Measurements from ENCODE around the gene SLC16A6. TPM values are rescaled to one million over a fixed set of nuclear protein-coding genes. Genes with fewer than 3 reads are reported as not detected.

SLC16A6 gene
- total and polyA plus RNA-seq, 2 experiments from 2014 or later: 0.15 TPM; not detected in 1

DNA sequence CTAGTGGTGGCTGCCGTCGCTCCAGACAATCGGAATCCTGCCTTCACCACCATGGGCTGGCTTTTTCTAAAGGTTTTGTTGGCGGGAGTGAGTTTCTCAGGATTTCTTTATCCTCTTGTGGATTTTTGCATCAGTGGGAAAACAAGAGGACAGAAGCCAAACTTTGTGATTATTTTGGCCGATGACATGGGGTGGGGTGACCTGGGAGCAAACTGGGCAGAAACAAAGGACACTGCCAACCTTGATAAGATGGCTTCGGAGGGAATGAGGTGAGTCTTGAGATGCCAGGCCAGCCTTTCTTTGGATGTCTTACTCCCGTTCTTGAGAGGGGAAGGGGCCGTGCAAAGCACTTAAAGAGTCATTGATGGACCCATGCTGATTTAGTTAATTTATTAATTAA lies 16.5 kb upstream of the SLC16A6 start:
- TF ChIP-seq, protein P1, sequence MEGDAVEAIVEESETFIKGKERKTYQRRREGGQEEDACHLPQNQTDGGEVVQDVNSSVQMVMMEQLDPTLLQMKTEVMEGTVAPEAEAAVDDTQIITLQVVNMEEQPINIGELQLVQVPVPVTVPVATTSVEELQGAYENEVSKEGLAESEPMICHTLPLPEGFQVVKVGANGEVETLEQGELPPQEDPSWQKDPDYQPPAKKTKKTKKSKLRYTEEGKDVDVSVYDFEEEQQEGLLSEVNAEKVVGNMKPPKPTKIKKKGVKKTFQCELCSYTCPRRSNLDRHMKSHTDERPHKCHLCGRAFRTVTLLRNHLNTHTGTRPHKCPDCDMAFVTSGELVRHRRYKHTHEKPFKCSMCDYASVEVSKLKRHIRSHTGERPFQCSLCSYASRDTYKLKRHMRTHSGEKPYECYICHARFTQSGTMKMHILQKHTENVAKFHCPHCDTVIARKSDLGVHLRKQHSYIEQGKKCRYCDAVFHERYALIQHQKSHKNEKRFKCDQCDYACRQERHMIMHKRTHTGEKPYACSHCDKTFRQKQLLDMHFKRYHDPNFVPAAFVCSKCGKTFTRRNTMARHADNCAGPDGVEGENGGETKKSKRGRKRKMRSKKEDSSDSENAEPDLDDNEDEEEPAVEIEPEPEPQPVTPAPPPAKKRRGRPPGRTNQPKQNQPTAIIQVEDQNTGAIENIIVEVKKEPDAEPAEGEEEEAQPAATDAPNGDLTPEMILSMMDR (IDR thresholded peaks at IDR 0.05; ENCODE audit: low read depth, low read length): no peak
- no peak overlapping the region for H3K27ac ChIP-seq
- H3K4me3 ChIP-seq: no peak overlapping the region

GRCh38 chr17:68306819-68307218 lies 15.9 kb upstream of the SLC16A6 start:
- Histone ChIP-seq H3K4me3 (no peak overlapping the region), H3K27me3 (no peaks in the 10 kb centered on the region), H3K27ac (no peak overlapping the region), H3K4me1 (ENCODE audit: low read depth) (no peaks in the 10 kb centered on the region), H3K36me3 (no peaks in the 10 kb centered on the region), H3K9me3 (ENCODE audit: low read depth) (no peaks in the 10 kb centered on the region)
- DNase-seq (ENCODE audit: low read depth in 1 of 2, low spot score in 1 of 2): no peak
- TF ChIP-seq, protein P1 (IDR thresholded peaks at IDR 0.05; ENCODE audit: low read depth, low read length): no peak

More for the DNA sequence above, 16.5 kb upstream of the SLC16A6 start:
- Histone ChIP-seq H3K27me3 (no peaks in the 10 kb centered on the region), H3K36me3 (no peaks in the 10 kb centered on the region), H3K4me1 (ENCODE audit: low read depth) (no peaks in the 10 kb centered on the region), H3K9me3 (ENCODE audit: low read depth) (no peaks in the 10 kb centered on the region)
- DNase-seq (ENCODE audit: low read depth in 1 of 2, low spot score in 1 of 2): no peak

GRCh38 chr17:68305142-68305541 lies 14.2 kb upstream of the SLC16A6 start:
- no peak for DNase-seq (ENCODE audit: low read depth in 1 of 2, low spot score in 1 of 2)
- Histone ChIP-seq H3K27me3 (no peaks in the 10 kb centered on the region), H3K4me3 (no peak overlapping the region), H3K36me3 (no peaks in the 10 kb centered on the region), H3K4me1 (ENCODE audit: low read depth) (no peaks in the 10 kb centered on the region), H3K27ac (no peak overlapping the region), H3K9me3 (ENCODE audit: low read depth) (no peaks in the 10 kb centered on the region)
- TF ChIP-seq, protein P1 (IDR thresholded peaks at IDR 0.05; ENCODE audit: low read depth, low read length): no peak

- DNase-seq (ENCODE audit: low read depth in 1 of 2, low spot score in 1 of 2): no peak
- Histone ChIP-seq H3K36me3 (no peaks in the 10 kb centered on the region), H3K27me3 (no peaks in the 10 kb centered on the region), H3K9me3 (ENCODE audit: low read depth) (no peaks in the 10 kb centered on the region), H3K4me3 (no peak overlapping the region), H3K27ac (no peak overlapping the region), H3K4me1 (ENCODE audit: low read depth) (no peaks in the 10 kb centered on the region)
- TF ChIP-seq, protein P1 (IDR thresholded peaks at IDR 0.05; ENCODE audit: low read depth, low read length): no peak
These were observed 13.8 kb upstream of the SLC16A6 start for GRCh38 chr17:68304706-68305105.

- Histone ChIP-seq H3K9me3 (ENCODE audit: low read depth) (no peaks in the 10 kb centered on the region), H3K4me3 (no peak overlapping the region), H3K27me3 (no peaks in the 10 kb centered on the region), H3K4me1 (ENCODE audit: low read depth) (no peaks in the 10 kb centered on the region), H3K36me3 (no peaks in the 10 kb centered on the region), H3K27ac (no peak overlapping the region)
- DNase-seq (ENCODE audit: low read depth in 1 of 2, low spot score in 1 of 2): no peak
- TF ChIP-seq, protein P1 (IDR thresholded peaks at IDR 0.05; ENCODE audit: low read depth, low read length): no peak
These were observed 11.7 kb upstream of the SLC16A6 start for GRCh38 chr17:68302666-68303065.

All from cardiac muscle cell (in vitro differentiated cells and primary cell).